Stimulated activated CD8-positive, alpha-beta memory T cell treated with anti-CD3 and anti-CD28 coated beads, Interleukin-7, amount 100 ng/mL, for 24 hours (primary cell): ENCODE results near the gene LDLRAD1.
"Not testable (repeated sequence)": the region's sequence is repeated elsewhere in the genome, so short reads cannot be mapped to it uniquely, and the experiment has no call there.

Source experiments
- DNase-seq: peaks from one replicate; pipeline ENCODE4 v3.0.0-alpha.2; 2020; ENCODE audit warnings: low read depth

LDLRAD1 gene, protein sequence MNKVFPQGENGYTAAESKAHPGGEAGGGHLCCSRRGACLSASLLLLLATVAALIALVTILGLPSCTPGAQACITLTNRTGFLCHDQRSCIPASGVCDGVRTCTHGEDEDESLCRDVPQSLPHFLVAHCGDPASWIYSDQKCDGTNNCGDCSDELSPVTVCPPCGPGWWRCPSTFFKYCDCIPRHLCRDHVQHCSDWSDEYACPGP

DNA sequence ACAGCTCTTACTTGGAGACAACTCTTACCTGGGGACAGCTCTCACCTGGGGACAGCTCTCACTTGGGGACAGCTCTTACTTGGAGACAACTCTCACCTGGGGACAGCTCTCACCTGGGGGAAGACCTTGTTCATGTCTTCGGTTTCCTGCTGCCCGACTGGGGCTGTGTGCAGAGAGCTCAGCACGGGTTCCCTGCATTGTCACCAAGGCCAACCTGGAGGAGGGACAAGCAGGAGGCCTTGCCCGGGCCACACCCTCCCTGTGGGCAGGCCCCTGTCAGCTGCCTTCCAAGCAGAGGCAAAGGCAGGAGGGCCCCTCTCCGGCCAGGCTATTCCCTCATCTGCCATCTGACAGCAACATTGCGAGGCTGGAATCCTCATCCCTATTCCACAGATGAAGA is at the start of gene LDLRAD1:
Gene LDLRAD1 (minus strand): TSS at position 208 of the 400 bp plus-strand sequence. CDS start 74 bp downstream, at position 134.
- DNase-seq, result no peak

DNA sequence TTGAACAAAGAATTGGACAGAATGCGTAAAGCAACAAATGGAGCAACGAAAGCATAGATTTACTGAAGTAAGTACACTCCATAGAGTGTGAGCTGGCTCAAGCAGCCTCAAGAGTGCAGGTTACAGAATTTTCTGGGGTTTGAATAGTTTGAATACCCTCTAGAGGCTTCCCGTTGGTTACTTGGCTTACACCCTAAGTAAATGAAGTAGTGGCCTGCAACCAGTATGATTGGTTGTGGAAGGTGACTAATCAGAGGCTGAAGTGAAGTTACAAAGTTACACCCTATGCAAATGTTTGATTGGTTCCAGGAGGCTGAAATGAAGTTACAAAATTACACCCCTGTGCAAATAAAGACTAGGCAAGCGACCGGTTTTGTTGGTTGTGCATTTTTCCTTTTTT is 46.3 kb upstream of the LDLRAD1 start:
- no peak for DNase-seq

DNA sequence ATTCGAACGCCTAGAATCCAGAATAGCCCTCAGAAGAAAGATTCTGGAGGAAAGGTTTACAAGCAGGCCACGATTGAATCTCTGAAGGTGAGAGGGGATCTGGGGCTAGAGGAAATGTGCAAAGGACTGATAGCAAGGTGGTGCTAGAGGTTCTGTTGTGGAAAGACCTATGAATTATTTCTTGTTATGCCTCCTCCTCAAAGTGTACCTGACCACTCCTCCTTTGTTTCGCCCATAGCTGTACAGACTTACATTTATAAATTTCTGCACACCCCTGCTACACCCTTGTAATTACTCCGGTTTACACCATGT is 36.4 kb upstream of the LDLRAD1 start:
- DNase-seq, result no peak

DNA sequence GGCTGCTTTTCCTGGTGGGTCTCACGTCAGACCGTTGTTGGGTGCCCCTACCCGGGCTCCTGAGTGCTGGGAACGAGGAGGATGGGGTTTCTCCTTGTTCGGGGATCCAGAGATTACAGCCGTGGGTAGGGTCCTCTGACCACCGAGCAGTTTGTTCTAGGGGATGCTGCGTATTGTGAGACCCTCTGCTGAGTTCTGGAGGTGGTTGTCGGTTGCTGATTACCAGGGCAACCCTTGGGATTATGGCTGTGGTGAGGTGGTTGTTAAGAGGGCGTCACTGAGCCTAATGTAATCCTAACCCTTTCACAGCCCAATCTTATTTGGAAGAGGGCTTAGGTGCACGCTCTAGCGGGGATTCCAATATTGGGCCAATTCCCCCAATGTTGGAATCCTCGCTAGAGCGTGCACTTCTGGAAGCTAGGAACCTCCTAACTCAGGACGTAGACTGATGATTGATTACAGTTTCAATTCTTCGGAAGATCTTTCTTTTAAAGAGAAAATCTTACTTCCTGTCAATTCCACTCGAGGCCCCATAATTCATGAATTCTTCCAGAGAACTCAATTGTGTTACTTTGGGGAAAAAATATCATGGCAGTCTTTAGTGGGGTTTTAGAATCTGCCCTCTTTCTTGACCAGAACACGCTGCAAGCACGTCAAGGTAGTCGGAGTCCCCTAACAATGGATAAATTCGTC is 35.9 kb upstream of the LDLRAD1 start:
- no peak for DNase-seq

DNA sequence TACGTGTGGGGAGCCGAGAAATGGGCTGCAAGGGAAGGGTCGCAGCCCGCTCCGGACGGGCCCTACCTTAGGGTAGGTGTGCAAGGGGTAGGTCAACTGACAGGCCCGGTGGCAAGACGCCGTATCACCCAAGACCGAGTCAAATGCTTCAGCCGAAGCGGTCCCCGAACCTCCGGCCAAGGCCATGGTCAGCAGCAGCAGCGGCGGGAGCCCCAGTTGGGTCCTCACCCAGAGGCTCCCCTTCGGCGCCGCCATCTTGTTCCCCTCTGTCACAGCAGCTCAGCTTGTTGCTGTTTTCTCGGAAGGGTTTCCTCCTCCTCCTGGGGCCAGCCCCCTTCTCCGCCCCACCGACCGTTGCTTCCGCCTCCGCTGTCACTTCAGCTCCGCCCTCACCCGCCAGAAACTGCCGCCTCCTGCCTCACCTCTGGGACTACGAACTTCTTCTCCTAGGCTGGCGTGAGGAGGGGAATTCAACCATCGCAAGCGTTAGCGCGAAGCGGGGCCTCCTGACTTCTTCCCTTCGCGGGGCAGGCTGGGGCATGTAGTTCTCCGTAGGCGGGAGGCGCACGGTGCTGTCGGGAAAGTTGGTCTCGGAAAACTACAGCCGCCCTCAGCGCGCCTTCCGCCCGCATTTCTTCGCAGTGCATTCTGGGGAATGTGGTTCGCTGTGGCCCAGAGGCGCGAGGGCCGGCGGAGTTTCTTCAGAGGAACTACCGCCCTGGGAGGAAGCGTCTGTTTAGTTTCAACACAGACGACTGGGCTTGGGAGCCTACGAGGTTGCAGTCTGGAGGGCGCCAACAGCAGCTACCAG is 35.2 kb upstream of the LDLRAD1 start, which contains the start of the genes TCEANC2 and TMEM59:
Gene TCEANC2 (plus strand): TSS at position 675 of the 811 bp plus-strand sequence. CDS start 815 bp downstream, outside the sequence.
Gene TMEM59 (minus strand): TSS at position 271 of the 811 bp plus-strand sequence. CDS start 16 bp downstream, at position 255.
- DNase-seq, result peak; percentile 95

DNA sequence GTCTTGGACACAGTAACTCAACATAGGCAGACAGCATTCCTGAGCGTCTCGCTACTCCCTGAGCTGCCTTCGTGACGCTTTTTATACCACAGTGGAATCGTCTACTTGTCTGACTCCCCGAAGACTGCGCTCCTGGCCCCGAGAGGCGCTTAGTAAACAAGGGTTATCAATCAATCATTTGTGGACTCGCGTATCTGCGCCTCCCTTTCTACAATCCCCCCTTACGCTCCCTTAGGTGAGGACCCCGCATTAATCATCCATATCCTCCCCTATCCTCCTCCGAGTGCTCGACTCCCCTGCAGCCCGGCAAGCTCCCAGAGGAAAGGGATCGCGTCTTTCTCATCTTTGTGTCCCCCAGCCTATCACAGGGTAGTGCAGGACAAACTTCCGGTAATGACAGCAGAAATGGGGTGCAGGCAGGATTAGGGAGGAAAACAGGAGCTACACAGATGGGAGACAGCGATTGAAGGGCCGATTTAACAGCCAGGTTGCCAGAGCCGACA is 34.5 kb upstream of the LDLRAD1 start:
- DNase-seq, result no peak

DNA sequence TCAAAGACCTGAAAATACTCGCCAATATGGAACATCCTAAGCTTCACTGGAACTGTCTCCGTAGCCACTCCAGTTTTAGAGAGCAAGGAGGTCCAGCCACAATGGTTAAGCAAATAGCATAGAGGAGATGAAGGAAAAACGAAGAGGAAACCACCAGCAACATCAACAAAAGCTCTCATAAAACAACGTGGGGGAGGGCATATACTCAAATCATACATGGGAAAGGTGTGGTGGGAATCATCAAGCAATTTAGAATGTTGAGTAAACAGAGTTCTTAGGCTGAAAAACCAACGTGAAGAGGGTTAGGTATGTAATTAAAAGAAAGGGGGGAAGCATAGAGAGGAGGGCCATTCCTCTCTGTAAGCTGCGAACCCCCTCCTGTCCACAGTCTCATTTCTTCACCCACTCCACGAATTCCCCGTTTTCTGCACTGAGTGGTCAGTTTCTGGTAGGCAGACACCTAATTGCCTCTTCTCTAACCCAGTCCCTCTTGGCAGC is 34.0 kb upstream of the LDLRAD1 start:
- DNase-seq, result no peak

DNA sequence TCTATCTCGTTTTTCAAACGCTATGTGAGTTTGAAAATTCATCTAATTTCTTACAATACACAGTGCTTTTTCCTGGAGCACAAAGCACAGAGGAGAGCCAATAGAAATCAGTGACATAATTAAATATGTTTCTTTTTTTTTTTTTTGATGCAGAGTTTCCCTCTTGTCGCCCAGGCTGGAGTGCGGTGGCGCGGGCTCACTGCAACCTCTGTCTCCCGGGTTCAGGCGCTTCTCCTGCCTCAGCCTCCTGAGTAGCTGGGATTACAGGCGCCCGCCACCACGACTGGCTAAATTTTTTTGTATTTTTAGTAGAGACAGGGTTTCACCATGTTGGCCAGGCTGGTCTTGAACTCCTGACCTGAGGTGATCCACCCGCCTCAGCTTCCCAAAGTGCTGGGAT is 32.4 kb upstream of the LDLRAD1 start:
- not testable (repeated sequence) for DNase-seq

DNA sequence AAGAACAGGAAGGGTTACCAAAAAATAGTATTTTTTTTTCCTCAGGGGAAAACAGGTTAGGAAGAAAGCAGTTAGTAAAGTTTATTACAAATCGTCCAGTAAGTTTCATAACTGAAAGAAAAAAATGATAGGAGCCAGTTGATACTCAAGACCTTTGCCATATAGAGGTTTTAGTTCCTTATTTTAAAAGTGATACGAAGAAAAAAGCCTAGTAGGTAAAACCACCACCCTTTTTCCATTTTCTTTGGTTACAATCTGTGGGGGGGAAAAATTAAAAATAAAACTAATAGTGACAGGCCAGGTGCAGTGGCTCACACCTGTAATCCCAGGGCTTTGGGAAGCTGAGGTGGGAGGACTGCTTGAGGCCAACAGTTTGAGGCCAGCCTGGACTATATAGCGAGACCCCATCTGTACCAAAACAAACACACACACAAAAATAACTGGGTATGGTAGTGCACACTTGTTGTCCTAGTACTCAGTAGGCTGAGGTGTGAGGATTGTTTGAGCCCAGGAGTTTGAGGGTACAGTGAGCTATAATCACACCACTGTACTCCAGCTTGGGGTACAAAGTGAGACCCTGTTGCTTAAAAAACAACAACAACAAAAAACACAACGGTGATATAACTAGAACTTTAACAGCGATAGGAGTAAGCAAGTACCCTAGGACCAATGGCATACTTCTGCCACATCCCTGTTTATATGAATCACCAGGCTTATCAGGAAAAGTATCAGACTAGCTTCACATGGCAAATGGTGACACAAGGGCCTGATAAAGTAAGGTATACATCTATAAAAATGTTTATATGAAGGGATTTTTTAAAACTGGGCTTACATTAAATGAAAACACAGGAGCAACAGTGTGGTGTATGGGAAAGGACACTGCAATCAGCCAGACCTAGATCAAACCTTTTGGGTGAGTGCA is 29.7 kb upstream of the LDLRAD1 start:
- DNase-seq, result no peak

DNA sequence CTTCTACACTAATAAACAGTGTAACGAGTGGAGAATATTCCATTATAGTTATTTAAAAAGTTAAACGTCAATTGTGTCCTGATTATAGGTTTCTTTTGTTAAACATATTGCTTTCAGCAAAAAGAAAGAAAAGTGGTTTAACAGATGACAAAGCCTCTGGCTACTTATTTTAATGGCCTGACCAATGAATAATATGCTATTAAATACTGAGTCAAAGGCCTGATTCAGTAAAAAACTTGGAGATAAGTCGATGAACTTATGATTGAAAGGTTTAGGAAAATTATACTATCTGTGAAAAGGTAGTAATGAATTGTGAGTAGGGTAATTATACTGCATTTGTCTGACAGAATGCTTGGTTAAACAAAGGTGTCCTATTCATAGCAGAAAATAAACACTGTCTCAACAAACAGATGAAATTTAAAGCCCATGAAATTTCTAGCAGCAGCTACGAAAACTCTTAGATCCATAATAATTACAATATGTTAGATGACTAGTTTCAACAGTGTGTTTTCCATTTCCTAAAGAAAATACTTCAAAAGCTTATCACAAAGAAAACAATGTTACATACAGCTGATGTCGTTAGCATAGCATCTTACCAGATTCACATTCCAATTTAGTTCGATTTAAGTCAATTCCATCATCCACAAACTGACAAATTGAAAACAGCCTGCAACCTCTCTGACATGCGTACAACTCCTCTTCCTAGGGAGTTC is 28.8 kb upstream of the LDLRAD1 start:
- no peak for DNase-seq

DNA sequence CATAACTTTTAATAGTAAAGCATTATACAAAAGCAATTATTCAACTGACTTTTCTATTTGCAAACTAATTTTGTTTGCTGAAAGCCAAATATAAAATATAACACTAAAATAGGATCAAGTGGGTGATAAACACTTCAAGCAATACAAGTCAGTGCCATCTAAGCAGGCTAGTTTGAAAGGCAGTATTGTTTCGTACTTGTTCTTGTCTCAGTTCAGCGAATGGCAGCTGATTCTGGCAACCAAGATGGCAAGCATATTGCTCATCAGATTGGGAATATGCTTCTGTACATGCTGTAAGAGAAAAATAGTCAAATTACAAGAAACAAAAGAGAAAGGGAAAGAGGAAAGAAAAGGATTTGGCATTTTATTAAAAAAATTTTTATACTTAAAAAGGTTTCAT is 27.5 kb upstream of the LDLRAD1 start:
- no peak for DNase-seq

DNA sequence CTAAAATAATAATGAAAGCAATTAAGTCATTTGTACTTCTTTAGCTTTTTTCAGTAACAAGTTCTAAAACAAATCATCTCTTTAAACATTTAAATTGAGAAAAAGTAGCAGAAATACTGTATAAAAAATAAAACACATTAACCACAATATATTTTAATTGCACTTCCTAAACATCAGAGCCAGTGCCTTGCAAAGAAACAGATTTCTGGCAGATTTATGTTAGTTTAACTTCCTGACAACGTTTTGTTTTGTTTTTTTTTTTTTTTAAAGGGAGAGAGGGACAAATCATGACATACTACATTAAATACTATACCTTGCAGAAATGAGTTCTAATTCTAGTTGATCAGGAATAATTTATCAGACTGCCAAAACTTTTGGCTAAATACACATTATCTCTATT is 23.8 kb upstream of the LDLRAD1 start:
- no peak for DNase-seq

DNA sequence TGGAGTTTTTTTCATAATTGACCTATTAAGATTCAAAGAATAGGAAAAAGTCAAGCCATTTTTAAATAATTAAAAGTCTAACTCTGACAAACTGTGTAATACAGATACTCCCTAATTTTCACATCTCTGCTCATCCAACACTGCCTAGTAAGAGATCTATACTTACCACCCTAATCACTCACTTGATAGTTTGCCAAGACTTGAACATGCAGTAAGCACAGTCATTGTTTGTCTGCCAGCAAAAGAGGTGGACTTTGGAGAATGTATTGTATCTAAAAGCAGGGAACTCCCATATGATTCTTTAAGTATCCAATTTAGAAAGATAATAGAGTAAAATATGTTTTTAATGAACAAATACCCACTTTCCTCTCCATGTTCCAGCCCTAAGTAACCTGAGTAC is 19.5 kb upstream of the LDLRAD1 start:
- DNase-seq, result no peak

DNA sequence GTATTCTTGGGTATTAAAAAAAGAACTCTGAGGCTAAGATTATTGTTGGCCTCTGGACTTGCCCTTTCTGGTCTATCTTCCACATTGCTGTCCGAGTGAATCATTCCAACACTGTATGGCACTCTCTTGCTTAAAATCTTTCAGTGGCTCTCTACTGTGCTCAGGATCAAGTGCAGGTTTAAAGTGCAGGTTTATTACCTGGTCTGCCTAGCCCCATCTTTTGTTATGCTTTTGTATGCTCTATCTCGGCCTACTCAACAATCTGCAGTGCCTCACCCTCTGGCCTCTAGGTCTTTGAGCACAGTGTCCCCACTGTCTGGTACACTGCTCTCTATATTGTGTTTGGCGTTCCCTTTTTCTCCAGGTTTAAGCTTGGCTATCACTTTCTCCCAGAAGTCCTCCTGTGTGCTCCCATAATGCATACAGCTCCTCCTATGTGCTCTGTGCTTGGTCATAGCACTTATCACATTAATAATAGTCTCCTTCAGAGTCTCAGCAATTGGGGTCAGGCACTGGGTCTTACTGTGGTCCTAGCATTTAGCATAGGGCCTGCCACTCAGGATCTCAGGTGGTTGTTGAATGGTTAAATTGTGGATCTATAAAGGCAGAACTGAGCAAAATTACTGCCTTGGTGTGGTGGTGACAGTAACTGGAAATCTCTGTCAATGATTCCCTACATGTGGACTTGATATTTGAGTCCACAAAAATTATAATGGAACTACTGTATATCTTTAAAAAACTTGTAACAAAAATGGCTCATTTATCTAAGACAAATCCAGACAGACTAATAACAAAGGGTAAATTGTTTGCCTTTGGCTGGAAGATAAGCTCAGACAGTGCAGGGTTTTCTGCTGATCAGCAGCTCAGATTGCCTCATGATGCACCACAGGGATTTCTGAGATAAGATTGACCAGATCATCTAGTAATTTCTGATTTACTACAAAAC is 10.6 kb upstream of the LDLRAD1 start:
- no peak for DNase-seq

DNA sequence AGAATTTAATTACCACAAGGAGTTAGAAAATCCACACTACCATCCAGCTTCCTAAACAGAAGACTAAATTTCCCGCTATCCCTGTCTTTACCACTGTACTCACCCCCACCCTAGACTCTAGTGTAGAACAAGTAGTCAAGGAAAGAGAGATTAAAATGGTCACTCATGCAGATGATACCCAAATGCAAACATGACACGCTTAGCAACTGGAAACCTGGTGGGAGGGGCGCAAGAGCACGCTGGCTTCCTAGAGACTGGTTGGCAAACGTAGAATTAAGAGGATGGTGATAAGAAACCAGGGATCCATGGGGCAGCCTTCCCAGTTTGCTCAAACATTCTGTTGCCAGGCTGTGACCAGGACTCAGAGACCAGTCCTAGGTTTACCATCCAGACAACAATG is 9.9 kb upstream of the LDLRAD1 start:
- DNase-seq, result no peak

DNA sequence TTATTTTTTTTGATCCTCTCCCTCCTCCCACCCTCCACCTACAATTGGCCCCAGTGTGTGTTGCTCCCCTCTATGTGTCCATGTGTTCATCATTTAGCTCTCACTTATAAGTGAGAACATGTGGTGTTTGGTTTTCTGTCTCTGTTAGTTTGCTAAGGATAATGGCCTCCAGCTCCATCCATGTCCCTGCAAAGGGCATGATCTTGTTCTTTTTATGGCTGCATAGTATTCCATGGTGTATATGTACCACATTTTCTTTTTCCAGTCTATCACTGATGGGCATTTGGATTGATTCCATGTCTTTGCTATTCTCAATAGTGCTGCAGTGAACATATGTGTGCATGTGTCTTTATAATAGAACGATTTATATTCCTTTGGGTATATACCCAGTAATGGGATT is 6.8 kb upstream of the LDLRAD1 start:
- not testable (repeated sequence) for DNase-seq

DNA sequence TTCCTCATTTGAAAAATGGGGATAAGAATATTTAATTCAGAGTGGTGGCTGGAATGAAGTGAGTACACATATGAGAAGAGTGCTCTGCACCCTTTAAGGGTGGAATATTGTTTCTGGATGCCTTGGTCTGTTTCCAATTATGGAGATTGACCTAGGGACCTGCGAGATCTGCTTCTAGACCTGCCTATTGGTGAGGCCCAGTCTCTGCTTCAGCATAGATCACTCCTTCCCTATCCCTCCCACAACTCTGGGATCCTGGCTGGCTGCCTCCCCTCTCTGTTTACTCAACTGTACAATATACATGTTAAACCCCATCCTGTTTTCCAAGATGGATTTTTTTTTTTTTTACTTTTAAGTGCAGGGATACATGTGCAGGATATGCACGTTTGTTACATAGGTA is 6.4 kb upstream of the LDLRAD1 start:
- DNase-seq, result no peak

DNA sequence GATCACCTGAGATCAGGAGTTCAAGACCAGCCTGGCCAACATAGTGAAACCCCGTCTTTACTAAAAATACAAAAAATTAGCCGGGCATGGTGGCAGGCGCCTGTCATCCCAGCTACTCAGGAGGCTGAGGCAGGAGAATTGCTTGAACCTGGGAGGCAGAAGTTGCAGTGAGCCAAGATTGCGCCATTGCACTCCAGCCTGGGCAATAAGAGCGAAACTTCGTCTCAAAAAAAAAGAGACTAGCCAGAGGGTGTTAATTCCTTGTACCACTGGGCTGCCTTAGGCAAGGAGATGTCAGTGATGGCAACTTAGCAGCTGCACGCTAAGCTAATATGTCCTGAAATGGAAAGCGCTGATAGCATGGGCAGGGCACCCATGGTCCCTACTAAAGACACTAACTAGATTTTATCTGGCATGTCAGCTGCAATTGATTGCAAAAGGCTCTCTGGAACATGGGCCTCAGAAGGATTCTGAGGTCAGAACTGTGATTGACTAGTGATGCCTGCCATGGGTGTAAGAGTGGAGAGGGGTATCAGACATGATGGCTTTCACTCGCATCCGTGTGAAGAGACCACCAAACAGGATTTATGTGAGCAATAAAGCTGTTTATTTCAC is 1.7 kb upstream of the LDLRAD1 start:
- not testable (repeated sequence) for DNase-seq

DNA sequence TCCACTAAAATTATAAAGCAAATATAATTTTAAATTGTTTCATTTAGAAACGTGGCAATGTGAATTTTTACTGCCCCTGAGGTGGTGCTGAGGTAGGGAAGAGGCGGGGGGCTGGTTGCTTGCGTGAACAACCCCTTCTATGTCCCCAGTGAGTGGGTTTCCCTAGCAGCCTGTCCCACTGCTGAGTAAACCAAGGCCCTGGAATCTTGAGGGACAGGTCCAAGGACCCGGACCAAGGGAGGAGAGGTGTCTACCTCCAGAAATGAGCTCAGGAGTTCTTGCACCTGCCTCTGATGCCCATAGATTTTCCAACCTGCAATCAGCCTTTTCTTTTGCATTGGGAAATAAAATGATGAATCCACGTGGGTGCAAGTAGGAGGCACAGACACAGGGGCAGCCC is 649 bp upstream of the LDLRAD1 start:
- DNase-seq, result no peak
